Smooth muscle cell (in vitro differentiated cells): ENCODE data around the gene CACNA1A. TPM values are rescaled to one million over a fixed set of nuclear protein-coding genes. Genes with fewer than 3 reads are reported as not detected.

Experiments used
- DNase-seq: peaks from one replicate; lab custom pipeline; 2025; ENCODE audit not compliant: unreplicated experiment; lab: John Stamatoyannopoulos, UW
- H2AFZ ChIP-seq: fragments of 200-600 bp; sonication (generic); 2 replicates; pipeline ENCODE4 v1.6.0; 2016; ENCODE audit warnings: antibody characterized with exemption, low read depth, mild to moderate bottlenecking
- H3F3A ChIP-seq: fragments of 200-600 bp; sonication (generic); 2 replicates; pipeline ENCODE4 v1.6.0; 2017; ENCODE audit warnings: antibody characterized with exemption, low read depth
- H3K27ac ChIP-seq: fragments of 200-600 bp; sonication (generic); 2 replicates; pipeline ENCODE4 v1.5.1; 2016; ENCODE audit warnings: low read depth, mild to moderate bottlenecking
- H3K27me3 ChIP-seq: fragments of 200-600 bp; sonication (generic); 2 replicates; pipeline ENCODE4 v1.6.1; 2016; ENCODE audit warnings: low read depth, mild to moderate bottlenecking
- H3K36me3 ChIP-seq: fragments of 200-600 bp; sonication (generic); 2 replicates; pipeline ENCODE4 v1.5.1; 2016; ENCODE audit warnings: low read depth
- H3K4me1 ChIP-seq: fragments of 200-600 bp; sonication (generic); 2 replicates; pipeline ENCODE4 v1.5.1; 2016; ENCODE audit warnings: low read depth
- H3K4me2 ChIP-seq: fragments of 200-600 bp; sonication (generic); 2 replicates; pipeline ENCODE4 v1.6.0; 2016; ENCODE audit warnings: mild to moderate bottlenecking
- H3K4me3 ChIP-seq: fragments of 200-600 bp; sonication (generic); 2 replicates; pipeline ENCODE4 v1.5.1; 2016; ENCODE audit warnings: mild to moderate bottlenecking
- H3K79me2 ChIP-seq: fragments of 200-600 bp; sonication (generic); 2 replicates; pipeline ENCODE4 v1.6.0; 2016; ENCODE audit warnings: low read depth, mild to moderate bottlenecking
- H3K9ac ChIP-seq: fragments of 200-600 bp; sonication (generic); 2 replicates; pipeline ENCODE4 v1.6.0; 2016; ENCODE audit warnings: low read depth
- H3K9me3 ChIP-seq: fragments of 200-600 bp; sonication (generic); replicated peaks from 2 replicates; pipeline ENCODE4 v1.5.1; 2016; ENCODE audit warnings: low read depth
- H4K20me1 ChIP-seq: fragments of 200-600 bp; sonication (generic); 2 replicates; pipeline ENCODE4 v1.6.0; 2016; ENCODE audit warnings: low read depth
- WGBS: methylation state at CpG from one replicate; pipeline ENCODE4 v1.1.7; 2016; ENCODE audit warnings: low lambda C conversion rate; 5-methylcytosine and 5-hydroxymethylcytosine counted together
- polyA plus RNA-seq: library from polyadenylated mRNA; unstranded; fragments of >200 nt; fragmentation: Nextera tagmentation; extraction: Ambion mirVana; gene quantifications from 2 replicates; pipeline ENCODE4 v1.2.1, GENCODE V29; 2016
- total RNA-seq: library from RNA; depleted of rRNA; stranded (reverse); fragments of >200 nt; gene quantifications from 2 replicates; pipeline ENCODE4 v1.2.3, GENCODE V29; 2014
- TF ChIP-seq, protein P1 (sequence below): fragments of 200-600 bp; sonication (generic); IDR thresholded peaks from 2 replicates; pipeline ENCODE4 v1.5.1; 2017; ENCODE audit warnings: borderline replicate concordance, mild to moderate bottlenecking, antibody characterized with exemption; ENCODE audit not compliant: insufficient read depth, poor library complexity, severe bottlenecking

CACNA1A gene
- total and polyA plus RNA-seq, 2 experiments from 2014 or later: 1.3 to 3.0 TPM

DNA sequence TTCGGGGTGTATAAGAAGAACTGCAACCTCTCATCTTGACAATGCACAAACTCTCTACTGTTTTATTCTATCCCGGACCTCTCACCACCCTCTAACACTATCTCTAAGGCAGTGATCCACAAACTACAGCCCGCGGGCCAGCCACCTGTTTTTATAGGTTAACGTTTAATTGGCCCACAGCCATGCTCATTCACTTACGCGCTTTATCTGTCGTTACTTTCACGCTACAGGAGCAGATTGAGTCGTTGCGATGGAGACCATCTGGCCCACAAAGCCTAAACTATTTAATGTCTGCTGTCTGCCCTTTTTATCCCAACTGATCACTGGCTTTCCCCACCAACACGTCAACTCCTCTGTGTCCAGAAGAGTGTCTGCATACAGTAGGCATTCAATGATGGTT is 158.9 kb downstream of the CACNA1A start:
- H4K20me1 ChIP-seq: no peaks in the 10 kb centered on the region
- H2AFZ ChIP-seq: no peak overlapping the region
- H3K36me3 ChIP-seq: no peaks in the 10 kb centered on the region
- TF ChIP-seq, protein P1, sequence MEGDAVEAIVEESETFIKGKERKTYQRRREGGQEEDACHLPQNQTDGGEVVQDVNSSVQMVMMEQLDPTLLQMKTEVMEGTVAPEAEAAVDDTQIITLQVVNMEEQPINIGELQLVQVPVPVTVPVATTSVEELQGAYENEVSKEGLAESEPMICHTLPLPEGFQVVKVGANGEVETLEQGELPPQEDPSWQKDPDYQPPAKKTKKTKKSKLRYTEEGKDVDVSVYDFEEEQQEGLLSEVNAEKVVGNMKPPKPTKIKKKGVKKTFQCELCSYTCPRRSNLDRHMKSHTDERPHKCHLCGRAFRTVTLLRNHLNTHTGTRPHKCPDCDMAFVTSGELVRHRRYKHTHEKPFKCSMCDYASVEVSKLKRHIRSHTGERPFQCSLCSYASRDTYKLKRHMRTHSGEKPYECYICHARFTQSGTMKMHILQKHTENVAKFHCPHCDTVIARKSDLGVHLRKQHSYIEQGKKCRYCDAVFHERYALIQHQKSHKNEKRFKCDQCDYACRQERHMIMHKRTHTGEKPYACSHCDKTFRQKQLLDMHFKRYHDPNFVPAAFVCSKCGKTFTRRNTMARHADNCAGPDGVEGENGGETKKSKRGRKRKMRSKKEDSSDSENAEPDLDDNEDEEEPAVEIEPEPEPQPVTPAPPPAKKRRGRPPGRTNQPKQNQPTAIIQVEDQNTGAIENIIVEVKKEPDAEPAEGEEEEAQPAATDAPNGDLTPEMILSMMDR: no peak
- DNase-seq: no peak
- no peak overlapping the region for H3K4me2 ChIP-seq
- H3K9me3 ChIP-seq: no peaks in the 10 kb centered on the region
- no peaks in the 10 kb centered on the region for H3K27me3 ChIP-seq
- no peaks in the 10 kb centered on the region for H3K4me1 ChIP-seq
- no peak overlapping the region for H3K27ac ChIP-seq
- no peaks in the 10 kb centered on the region for H3K79me2 ChIP-seq
- no peak overlapping the region for H3K4me3 ChIP-seq
- no peaks in the 10 kb centered on the region for H3F3A ChIP-seq
- no peak overlapping the region for H3K9ac ChIP-seq
- WGBS: 91% methylated on average over 12 of the region's 12 CpGs

DNA sequence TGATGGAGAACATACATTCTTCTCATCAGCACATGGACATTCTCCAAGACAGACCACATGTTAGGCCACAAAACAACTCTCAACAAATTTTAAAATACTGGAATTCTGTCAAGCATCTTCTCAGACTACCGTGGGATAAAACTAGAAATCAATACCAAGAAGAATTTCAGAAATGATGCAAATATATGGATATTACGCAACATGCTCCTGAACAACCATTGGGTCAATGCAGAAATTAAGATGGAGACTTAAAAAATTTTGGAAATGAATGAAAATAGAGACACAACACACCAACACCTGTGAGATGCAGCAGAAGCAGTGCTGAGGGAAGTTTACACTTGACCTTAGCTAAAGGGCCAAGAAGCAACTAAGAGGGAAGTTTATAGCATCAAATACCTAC is 162.8 kb downstream of the CACNA1A start:
- Histone ChIP-seq H4K20me1 (no peaks in the 10 kb centered on the region), H3K9me3 (no peaks in the 10 kb centered on the region), H3F3A (no peaks in the 10 kb centered on the region), H3K4me3 (no peak overlapping the region), H2AFZ (no peak overlapping the region), H3K27me3 (no peaks in the 10 kb centered on the region), H3K27ac (no peak overlapping the region), H3K36me3 (no peaks in the 10 kb centered on the region), H3K4me2 (no peak overlapping the region), H3K9ac (no peak overlapping the region), H3K79me2 (no peaks in the 10 kb centered on the region), H3K4me1 (no peaks in the 10 kb centered on the region)
- WGBS: 83% methylated on average over 2 of the region's 2 CpGs
- TF ChIP-seq, protein P1: no peak
- no peak for DNase-seq

DNA sequence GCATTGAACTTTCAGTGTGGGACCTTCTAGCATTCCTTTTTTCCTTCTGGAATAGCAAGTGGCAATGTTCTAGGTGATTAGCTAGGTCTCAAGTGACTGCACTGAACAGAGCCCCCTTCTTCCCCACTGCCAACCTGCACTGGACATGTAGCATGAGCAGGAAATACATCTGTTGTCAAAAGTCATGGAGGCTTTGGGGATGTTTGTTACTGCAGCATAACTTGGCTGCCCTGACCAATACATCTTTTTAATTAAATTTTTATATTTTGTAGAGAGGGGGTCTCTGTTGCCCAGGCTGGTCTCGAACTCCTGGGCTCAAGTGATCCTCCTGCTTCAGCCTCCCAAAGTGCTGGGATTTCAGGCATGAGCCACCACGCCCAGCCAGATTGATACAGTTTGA is 163.6 kb downstream of the CACNA1A start:
- no peaks in the 10 kb centered on the region for H3F3A ChIP-seq
- no peaks in the 10 kb centered on the region for H3K9me3 ChIP-seq
- H3K27ac ChIP-seq: no peak overlapping the region
- no peak overlapping the region for H3K9ac ChIP-seq
- no peak for DNase-seq
- H3K79me2 ChIP-seq: no peaks in the 10 kb centered on the region
- no peaks in the 10 kb centered on the region for H3K27me3 ChIP-seq
- no peaks in the 10 kb centered on the region for H4K20me1 ChIP-seq
- 65% methylated on average over 2 of the region's 2 CpGs for WGBS
- no peaks in the 10 kb centered on the region for H3K4me1 ChIP-seq
- no peaks in the 10 kb centered on the region for H3K36me3 ChIP-seq
- H3K4me3 ChIP-seq: no peak overlapping the region
- TF ChIP-seq, protein P1: no peak
- H3K4me2 ChIP-seq: no peak overlapping the region
- no peak overlapping the region for H2AFZ ChIP-seq

GRCh38 chr19:13339869-13340268 is 166.4 kb downstream of the CACNA1A start:
- WGBS: 81% methylated on average over 13 of the region's 13 CpGs
- H3K4me1 ChIP-seq: no peaks in the 10 kb centered on the region
- H3K79me2 ChIP-seq: no peaks in the 10 kb centered on the region
- H2AFZ ChIP-seq: no peak overlapping the region
- no peaks in the 10 kb centered on the region for H4K20me1 ChIP-seq
- DNase-seq: no peak
- no peaks in the 10 kb centered on the region for H3K9me3 ChIP-seq
- H3K9ac ChIP-seq: no peak overlapping the region
- H3K27me3 ChIP-seq: no peaks in the 10 kb centered on the region
- TF ChIP-seq, protein P1: no peak
- H3F3A ChIP-seq: no peaks in the 10 kb centered on the region
- H3K4me3 ChIP-seq: no peak overlapping the region
- no peaks in the 10 kb centered on the region for H3K36me3 ChIP-seq
- no peak overlapping the region for H3K27ac ChIP-seq
- H3K4me2 ChIP-seq: no peak overlapping the region
